GM19043 (cell line): ENCODE results near the gene CCNY.

Experiments used
- ATAC-seq: cut with Tn5 transposase; IDR thresholded peaks from one replicate; pipeline ENCODE4 v1.9.1; 2021; ENCODE audit warnings: low read depth; ENCODE audit not compliant: unreplicated experiment

Gene CCNY

DNA sequence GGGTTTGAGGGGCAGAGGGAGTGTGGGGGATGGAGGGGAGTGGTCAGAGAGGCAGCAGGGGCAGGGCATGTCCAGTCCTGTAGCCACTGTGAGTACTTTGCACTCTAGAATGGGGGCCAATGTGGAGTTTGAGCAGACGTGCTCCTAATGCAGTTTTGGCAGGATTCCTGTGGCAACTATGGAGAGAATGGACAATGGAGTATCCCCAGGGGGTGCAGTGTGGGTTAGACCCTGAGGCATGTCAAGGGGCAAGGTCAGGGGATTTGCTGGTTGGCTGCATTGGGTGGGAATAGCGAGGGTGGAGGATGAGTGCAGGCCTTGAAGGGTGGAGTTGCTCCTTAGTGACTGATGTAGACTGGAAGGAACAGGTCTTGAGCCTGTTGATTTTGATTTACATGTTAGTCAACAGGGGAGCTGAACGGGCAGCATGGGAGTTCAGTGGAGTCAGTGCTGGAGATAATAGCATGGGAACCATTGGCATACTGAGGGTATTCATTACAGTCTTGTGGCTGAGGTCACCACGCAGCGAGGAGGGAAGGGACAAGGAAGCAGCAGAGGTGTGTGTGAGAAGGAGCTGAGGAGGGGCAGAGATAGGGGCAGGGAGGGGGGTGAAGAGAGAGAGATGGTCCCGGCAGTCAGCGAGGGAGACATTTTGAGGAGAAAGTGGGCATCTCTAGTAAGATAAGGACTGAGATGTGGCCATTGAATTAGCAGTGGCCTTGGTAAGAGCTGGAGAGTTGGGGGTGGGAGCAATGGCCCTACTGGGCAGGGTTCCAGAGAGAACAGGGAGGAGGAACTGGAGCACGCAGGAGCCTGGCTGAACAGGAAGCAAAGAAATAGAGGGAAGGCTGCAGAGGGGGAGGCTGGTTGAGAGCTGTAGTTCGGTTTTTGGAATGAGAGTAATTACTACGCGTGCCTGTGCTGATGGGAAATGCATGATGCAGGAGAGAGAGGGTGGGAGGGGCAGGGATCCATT lies 112.7 kb downstream of the CCNY start:
- no peak for ATAC-seq

GRCh38 chr10:35449944-35450343 lies 113.6 kb downstream of the CCNY start:
- no peak for ATAC-seq

- peak; percentile 94 for ATAC-seq
Observed at GRCh38 chr10:35451151-35452016, 115.1 kb downstream of the CCNY start.

DNA sequence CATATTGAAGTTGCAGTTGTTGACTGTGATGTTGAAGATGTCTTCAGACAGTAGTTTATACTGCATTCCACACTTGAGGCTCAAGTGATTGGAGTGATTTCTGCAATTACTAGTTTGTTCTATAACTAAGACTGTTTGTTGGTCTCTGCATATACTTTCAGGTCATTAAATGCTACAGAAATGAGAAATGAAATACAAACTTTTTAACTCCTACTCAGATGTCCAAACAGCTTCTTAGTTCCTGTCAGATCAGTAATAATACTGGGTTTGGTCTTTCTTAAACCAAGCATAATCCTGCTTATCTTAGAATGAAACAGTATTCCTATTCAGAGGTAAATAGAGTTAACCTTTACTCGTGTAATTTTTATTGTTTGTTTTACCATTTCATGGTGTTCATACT lies 115.9 kb downstream of the CCNY start:
- no peak for ATAC-seq

GRCh38 chr10:35452847-35453246 lies 116.5 kb downstream of the CCNY start:
- ATAC-seq: no peak

DNA sequence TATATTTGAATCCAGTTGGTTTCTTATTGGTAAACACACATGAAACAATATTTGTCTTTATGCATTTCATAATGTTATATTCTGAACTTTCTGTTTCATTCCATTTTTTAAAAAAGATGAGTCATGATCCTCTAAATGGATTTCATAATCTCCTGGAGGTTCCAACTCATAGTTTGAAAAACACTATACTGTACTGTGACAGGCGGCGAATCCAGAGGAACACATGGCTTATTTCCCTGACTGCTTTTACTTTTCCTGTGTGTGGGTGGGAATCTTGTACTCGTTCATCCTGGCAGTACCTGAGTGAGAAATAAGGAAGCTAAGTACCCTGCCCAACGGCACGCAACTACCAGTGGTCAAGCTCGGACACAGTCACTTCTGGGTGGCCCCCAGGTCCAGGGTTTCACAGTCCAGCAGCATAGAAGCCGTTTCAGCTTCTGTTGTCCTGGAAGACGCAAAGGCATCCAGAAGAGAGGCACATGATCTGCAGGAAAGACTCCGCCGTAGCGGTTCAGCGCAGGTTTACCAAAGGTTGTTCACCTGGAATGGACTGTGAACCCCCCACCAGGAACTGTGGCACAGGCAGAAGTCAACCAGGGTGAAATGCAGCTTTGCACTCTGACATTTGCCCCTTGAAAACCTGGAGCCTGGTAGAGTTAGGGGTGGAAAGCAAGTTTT lies 117.7 kb downstream of the CCNY start:
- ATAC-seq: no peak

DNA sequence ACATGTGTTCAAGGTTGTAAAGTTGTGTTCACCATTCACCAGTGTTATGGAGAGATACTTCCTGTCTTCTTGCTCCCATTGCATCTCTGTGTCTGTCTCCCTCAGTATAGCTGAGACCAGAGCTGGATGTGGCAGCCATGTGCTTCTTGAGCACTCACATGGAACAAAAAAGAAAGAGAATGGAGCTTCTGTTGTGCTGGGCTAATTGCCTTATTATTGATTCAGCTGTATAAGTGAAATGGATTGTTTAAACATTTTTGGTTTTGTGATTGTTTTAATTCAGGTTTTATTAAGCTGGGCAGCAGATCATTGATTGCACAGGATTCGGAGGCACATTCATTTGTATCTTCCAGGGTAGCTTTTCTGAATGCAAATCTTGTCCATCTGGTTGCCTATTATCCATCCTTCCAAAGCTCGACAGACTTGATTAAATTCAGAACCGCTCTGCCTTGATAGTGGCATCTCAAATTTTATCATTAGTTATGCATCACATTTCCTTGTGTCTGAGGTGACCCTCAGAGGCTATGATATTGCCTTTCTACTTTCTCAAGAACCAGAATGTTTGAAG lies 119.9 kb downstream of the CCNY start:
- no peak for ATAC-seq

DNA sequence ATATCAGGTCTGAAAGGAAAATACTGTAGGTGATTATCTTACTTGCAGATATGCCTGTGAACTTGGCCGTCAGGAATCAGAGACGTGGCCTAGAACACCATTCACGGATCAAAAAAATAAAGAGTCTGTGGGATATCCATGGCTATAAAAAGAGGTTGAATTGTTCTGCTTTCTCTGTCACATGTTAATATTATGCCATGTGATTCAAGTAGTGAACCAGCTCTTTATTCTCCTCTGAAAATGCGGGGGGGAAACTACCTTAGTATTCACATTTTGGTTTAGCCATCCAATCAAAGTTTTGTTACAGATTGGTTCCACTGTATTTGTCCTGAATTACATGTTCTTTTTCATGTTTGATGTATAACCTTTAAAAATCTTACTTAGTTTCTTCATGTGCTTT lies 120.5 kb downstream of the CCNY start:
- no peak for ATAC-seq

DNA sequence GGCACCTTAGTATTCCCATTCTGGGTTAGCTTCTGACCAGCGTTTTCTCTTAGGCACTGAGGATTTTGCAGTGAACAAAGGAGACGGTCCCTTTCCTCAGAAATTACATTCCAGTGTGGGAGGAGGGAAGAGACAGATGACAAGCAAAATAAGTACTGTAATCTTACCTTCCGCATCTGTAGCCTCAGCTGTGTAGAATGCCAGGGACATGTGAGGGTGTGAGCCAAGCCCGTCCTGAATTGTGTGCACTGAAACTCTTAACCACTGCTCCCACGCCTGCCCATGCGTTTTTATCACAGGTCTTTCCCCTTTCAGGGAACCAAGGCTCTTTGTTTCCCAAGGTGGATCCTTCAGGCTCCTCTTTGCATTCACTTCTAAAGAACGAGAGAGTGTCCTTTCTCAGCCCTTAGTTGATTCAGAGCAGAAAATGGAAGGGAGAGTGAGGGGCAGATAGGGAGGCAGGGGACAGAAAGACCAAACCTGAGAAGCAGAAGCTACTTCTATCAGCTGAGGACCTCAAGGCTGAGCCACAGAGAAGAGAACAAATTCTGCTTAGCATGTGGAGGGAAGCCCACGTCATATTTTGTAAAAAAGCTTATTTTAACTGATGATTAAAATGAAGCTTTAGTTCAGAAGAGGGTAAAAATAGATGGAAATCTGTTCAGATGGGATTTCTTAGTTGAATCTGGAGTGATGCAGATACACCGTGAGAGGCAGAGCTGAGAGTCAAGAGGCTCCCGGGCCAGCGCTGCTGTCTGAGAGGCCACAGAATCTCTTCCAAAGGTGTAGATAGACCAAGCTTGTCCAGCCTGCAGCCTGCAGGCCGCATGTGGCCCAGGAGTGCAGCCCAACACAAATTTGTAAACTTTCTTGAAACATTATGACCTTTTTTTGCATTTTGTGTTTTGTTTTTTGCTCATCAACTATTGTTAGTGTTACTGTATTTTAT lies 122.5 kb downstream of the CCNY start:
- ATAC-seq: no peak

DNA sequence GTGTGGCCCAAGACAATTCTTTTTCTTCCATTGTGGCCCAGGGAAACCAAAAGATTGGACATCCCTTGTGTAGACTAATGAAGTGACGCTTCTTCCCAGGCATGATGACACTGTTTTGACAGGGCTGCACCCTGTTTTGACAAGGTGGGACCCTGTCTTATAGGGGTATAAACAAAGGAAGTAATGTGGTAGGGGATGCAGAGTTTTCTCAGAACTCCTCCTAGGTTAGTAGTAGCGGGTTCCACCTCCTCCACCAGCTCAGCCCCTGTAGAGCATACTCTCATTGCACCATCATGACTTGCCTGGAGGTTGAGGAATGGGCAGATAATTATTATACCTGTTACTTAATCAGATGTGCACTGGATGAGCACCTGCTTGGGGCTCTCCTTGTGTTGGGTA lies 123.1 kb downstream of the CCNY start:
- no peak for ATAC-seq

- no peak for ATAC-seq
Observed at GRCh38 chr10:35460852-35461460, 124.6 kb downstream of the CCNY start.

DNA sequence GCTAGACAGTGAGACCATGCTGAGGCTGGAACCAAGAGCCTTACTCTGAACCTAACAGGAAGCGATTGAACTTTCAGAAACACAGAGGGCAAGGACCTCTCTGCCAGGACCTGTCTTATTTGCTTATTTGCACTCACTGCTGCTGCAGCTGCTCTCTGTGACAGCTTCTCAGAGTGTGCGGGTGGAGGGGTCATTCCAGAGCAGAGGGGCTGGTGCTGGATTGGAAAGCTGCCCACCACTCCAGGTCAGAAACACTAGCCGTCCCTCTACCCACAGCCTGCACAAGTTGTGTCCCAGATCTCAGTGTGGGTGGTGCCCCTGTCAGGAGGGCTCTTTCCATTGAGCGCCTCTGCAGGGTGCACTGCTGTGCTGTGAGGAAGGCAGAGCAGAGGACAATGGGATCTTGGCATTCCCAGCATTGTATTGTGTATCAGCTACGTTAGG lies 126.2 kb downstream of the CCNY start:
- peak; percentile 97 for ATAC-seq

GRCh38 chr10:35463105-35463867 lies 127.0 kb downstream of the CCNY start:
- ATAC-seq: no peak

DNA sequence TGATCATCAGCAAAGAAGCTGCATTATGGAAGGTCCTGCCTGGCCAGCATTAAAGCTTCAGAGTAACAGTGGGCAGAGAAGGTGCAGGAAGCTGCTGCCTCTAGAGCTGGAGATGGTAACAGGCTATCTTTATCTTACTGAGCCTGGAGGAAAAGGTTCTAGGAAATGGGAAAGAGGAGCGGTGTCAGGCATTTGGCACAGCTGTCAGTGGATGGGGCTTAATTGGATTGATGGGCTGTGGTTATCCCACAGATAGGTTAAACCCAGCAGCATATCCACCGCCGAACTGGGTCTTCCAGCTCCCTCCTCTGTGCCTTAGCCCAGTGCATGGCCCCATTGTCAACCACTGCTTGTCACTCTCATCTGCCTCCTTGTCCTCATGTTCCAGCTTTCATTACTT lies 127.6 kb downstream of the CCNY start:
- no peak for ATAC-seq

DNA sequence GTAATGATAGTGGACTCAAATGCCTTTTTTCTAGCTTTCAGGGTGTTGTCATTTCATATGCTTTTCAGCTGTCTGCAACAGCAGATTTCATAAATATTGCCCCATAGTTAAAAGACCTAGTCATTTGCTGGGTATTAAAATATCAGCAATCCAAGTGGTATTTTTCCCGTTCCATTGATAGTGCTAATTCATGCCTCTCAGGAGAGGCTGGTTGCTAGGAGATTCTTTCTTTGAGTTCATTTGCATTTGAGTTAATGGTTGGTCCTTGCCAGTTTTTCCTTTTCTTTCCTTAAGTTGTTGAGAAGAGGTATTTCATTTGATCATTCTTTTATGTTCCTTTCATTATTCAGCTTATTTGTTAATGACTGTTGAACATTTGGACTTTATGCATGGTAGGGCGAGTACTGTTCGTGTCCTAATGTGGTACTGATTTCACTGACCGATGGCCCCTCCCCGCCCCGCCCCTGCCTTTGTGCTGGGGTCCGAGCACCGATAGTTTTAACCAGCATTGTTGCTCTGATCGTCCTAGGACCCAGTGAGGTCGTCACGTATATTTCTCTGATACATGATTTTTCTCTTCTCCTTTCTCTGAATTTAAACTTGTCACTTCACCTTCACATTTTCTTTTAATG lies 128.6 kb downstream of the CCNY start:
- ATAC-seq: no peak

DNA sequence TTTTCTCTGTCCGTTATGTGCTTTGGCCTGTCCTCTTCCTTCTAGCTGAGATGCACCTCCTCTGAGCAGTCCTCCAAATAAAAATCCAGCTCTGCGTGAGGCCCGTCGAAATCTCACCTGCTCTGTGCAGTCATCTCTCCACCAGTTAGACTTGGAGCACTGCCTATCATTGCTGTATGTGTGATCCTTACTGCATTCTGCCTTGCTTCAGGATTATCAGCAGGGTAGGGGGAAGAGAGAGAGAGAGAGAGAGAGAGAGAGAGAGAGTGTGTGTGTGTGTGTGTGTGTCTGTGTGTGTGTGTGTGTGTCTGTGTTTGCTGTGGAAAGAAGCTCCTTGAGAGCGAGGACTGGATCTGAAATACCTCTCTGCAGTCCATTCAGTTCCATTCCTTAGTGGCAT lies 129.4 kb downstream of the CCNY start:
- no peak for ATAC-seq

GRCh38 chr10:35466170-35466569 lies 129.9 kb downstream of the CCNY start:
- no peak for ATAC-seq

DNA sequence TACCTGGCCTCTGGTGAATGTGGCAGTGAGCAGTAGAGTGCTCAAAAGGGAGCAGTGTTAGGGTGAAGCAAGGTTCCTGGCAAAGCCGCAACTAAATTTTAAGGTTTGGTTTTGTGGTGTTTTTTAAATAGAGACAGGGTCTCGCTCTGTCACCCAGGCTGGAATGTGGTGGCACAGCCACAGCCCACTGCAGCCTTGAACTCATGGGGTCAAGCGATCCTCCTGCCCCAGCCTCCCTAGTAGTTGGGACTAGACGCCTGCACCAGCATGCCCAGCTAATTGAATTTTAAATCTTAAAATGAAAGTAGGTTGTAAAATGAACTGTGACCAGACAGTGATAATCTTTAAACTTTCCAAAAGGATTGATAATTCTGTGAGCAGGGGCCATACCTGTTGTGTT lies 130.4 kb downstream of the CCNY start:
- ATAC-seq: no peak
